ENCODE results near the gene ATP11A. TPM values are rescaled to one million over a fixed set of nuclear protein-coding genes. Genes with fewer than 3 reads are reported as not detected.

The ATP11A gene
- total and polyA plus RNA-seq, 2 donors (not counting 3 experiments of a cell fraction or from before 2014, with no cell fraction given), result 16.5 to 88.1 TPM

DNA sequence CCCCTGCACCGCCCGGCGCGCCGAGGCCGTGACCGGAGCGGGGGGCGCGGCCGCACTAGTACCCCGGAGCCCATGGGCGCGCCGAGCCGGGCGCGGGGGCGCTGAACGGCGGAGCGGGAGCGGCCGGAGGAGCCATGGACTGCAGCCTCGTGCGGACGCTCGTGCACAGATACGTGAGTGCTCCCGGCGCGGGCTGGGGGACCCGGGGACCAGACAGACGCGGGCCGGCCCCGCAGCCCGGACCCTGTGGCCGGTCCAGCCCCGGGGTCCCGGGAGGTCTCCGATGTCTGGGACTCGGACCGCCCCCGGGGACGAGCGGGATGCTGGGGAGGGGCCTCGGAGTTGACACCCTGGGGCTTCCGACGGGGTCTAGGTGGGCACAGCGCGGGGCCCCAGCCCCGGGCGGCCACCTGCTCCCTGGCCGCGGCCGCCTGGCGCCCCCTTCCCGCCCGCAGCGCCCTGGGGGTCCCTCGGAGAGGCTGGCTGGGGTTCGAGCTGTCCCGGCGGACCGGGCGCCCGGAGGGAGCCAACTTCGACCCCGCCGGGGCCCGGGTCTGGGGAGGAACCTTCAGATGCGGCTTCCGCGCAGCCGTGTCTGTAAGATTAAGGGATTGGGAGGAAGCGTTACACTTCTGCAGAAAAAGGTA, 568 bp downstream of the ATP11A start:
- BruUV-seq (replicated peaks), result no TSS peak
- Histone ChIP-seq H3K9me1 (replicated peaks; ENCODE audit: control insufficient read depth, extremely low read depth, insufficient read depth, low read length) (no peaks in the 10 kb centered on the region), H3K79me2 (ENCODE audit: control insufficient read depth, insufficient read depth, low read length) (peaks cover 41% of the 10 kb centered on the region), H3K4me1 (ENCODE audit: control insufficient read depth, extremely low read depth, insufficient read depth, low read length) (peaks cover 14% of the 10 kb centered on the region), H2AFZ (ENCODE audit: low read depth, low read length) (peak overlapping the region; percentile 69), H3K36me3 (ENCODE audit: control insufficient read depth in 2 of 2, extremely low read depth in 1 of 2, insufficient read depth in 2 of 2, low read length in 2 of 2) (no peaks in the 10 kb centered on the region), H3K27ac (ENCODE audit: insufficient read depth, low read depth, low read length) (peak overlapping the region; percentile 49), H3K9ac (replicated peaks; ENCODE audit: extremely low read depth, insufficient read depth, low read length) (peak overlapping the region; percentile 79), H3K27me3 (ENCODE audit: control insufficient read depth in 2 of 2, insufficient read depth in 2 of 2, low read length in 2 of 2) (no peaks in the 10 kb centered on the region), H3K4me3 (replicated peaks in 1 of 3; ENCODE audit: insufficient read depth in 1 of 3, low read depth in 1 of 3, low read length in 3 of 3) (peak overlapping the region; percentile 92 to 97 (median 96)), H3K4me2 (ENCODE audit: insufficient read depth, low read length) (peak overlapping the region; percentile 91), H3K9me3 (replicated peaks; ENCODE audit: control insufficient read depth, insufficient read depth, low read length) (no peaks in the 10 kb centered on the region), H4K20me1 (replicated peaks; ENCODE audit: control insufficient read depth, extremely low read depth, insufficient read depth, low read length) (no peaks in the 10 kb centered on the region)
- DNase-seq (ENCODE audit: low read depth, low spot score), result peak; percentile 24
- POLR2A ChIA-PET, result no interaction called here
- intact Hi-C loops (cut with micrococcal nuclease) (loop anchor here (1.0 to 5.0 kb wide), 4 partner anchors 32 to 184 kb away; no protein-coding TSS in a partner anchor), dilution Hi-C loops (cut with MboI; ENCODE audit: extremely low pct_ligation_motif_present, low sequenced_read_pairs) (no loop called here)
- TF ChIP-seq, protein P1, sequence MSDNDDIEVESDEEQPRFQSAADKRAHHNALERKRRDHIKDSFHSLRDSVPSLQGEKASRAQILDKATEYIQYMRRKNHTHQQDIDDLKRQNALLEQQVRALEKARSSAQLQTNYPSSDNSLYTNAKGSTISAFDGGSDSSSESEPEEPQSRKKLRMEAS (IDR thresholded peaks at IDR 0.05; ENCODE audit: insufficient read depth, insufficient read length), result no peak
- TF ChIP-seq MYC (IDR thresholded peaks at IDR 0.05; ENCODE audit: low read depth, low read length) (no peak), EZH2 (IDR thresholded peaks at IDR 0.05; ENCODE audit: borderline replicate concordance, low read depth, low read length, severe bottlenecking) (no peak), POLR2A (IDR thresholded peaks at IDR 0.05; ENCODE audit: low read depth, low read length) (peak; percentile 2), POLR2AphosphoS5 (IDR thresholded peaks at IDR 0.05; ENCODE audit: insufficient read depth, low read depth, low read length) (no peak), JUN (IDR thresholded peaks at IDR 0.05; ENCODE audit: borderline replicate concordance, insufficient read depth, insufficient read length, low read depth) (no peak)
- FAIRE-seq, result no peak
- CTCF ChIA-PET, result no interaction called here

DNA sequence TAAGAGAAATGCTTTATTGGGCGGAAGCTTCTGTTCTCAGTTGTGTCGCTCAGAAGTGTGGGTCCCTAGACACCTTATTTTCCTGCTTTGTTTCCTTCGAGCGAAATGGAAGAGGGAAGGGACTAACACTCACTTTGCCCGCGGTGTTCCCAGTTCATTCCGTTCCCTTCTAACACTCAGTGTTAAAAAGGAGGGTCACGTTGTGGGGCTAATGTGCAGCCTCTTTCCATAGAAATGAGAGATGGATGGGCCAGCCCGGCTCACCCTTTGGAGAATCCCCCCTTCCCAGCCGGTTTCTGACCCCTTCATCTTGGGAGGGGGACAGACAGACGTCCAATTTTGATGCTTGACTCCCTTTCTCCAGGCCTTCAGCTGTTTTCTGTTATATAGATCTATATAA, 2.3 kb downstream of the ATP11A start:
- Histone ChIP-seq H3K4me1 (ENCODE audit: control insufficient read depth, extremely low read depth, insufficient read depth, low read length) (peaks cover 14% of the 10 kb centered on the region), H3K36me3 (ENCODE audit: control insufficient read depth in 2 of 2, extremely low read depth in 1 of 2, insufficient read depth in 2 of 2, low read length in 2 of 2) (peaks cover 0 to 2% of the 10 kb centered on the region in 2 experiments), H3K79me2 (ENCODE audit: control insufficient read depth, insufficient read depth, low read length) (peaks cover 49% of the 10 kb centered on the region), H3K27me3 (ENCODE audit: control insufficient read depth in 2 of 2, insufficient read depth in 2 of 2, low read length in 2 of 2) (no peaks in the 10 kb centered on the region), H4K20me1 (replicated peaks; ENCODE audit: control insufficient read depth, extremely low read depth, insufficient read depth, low read length) (no peaks in the 10 kb centered on the region), H3K4me3 (replicated peaks in 1 of 3; ENCODE audit: insufficient read depth in 1 of 3, low read depth in 1 of 3, low read length in 3 of 3) (peak overlapping the region in 2 of 3 experiments; percentile 92 to 96), H2AFZ (ENCODE audit: low read depth, low read length) (no peak overlapping the region), H3K9ac (replicated peaks; ENCODE audit: extremely low read depth, insufficient read depth, low read length) (no peak overlapping the region), H3K4me2 (ENCODE audit: insufficient read depth, low read length) (peak overlapping the region; percentile 91), H3K27ac (ENCODE audit: insufficient read depth, low read depth, low read length) (no peak overlapping the region), H3K9me3 (replicated peaks; ENCODE audit: control insufficient read depth, insufficient read depth, low read length) (no peaks in the 10 kb centered on the region), H3K9me1 (replicated peaks; ENCODE audit: control insufficient read depth, extremely low read depth, insufficient read depth, low read length) (no peaks in the 10 kb centered on the region)
- intact Hi-C loops (cut with micrococcal nuclease), result loop anchor here (5.0 kb wide), 1 partner anchor 90 kb away; no protein-coding TSS in a partner anchor
- FAIRE-seq (no peak), DNase-seq (ENCODE audit: low read depth, low spot score) (no peak)
- dilution Hi-C loops (cut with MboI; ENCODE audit: extremely low pct_ligation_motif_present, low sequenced_read_pairs), result no loop called here
- ChIA-PET POLR2A (no interaction called here), CTCF (no interaction called here)
- no TSS peak for BruUV-seq (replicated peaks)
- no peak for TF ChIP-seq FOS (IDR thresholded peaks at IDR 0.05; ENCODE audit: borderline replicate concordance, insufficient read depth, low read length)
- no peak for TF ChIP-seq GATA2 (IDR thresholded peaks at IDR 0.05; ENCODE audit: insufficient read depth, insufficient read length, low read depth, low read length)
- TF ChIP-seq, protein P1 (IDR thresholded peaks at IDR 0.05; ENCODE audit: insufficient read depth, insufficient read length), result no peak
- TF ChIP-seq MYC (IDR thresholded peaks at IDR 0.05; ENCODE audit: low read depth, low read length), result no peak
- no peak for TF ChIP-seq JUN (IDR thresholded peaks at IDR 0.05; ENCODE audit: borderline replicate concordance, insufficient read depth, insufficient read length, low read depth)
- no peak for TF ChIP-seq EZH2 (IDR thresholded peaks at IDR 0.05; ENCODE audit: borderline replicate concordance, low read depth, low read length, severe bottlenecking)
- no peak for TF ChIP-seq POLR2A (IDR thresholded peaks at IDR 0.05; ENCODE audit: low read depth, low read length)
- TF ChIP-seq, protein P2, sequence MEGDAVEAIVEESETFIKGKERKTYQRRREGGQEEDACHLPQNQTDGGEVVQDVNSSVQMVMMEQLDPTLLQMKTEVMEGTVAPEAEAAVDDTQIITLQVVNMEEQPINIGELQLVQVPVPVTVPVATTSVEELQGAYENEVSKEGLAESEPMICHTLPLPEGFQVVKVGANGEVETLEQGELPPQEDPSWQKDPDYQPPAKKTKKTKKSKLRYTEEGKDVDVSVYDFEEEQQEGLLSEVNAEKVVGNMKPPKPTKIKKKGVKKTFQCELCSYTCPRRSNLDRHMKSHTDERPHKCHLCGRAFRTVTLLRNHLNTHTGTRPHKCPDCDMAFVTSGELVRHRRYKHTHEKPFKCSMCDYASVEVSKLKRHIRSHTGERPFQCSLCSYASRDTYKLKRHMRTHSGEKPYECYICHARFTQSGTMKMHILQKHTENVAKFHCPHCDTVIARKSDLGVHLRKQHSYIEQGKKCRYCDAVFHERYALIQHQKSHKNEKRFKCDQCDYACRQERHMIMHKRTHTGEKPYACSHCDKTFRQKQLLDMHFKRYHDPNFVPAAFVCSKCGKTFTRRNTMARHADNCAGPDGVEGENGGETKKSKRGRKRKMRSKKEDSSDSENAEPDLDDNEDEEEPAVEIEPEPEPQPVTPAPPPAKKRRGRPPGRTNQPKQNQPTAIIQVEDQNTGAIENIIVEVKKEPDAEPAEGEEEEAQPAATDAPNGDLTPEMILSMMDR (IDR thresholded peaks at IDR 0.05; ENCODE audit: extremely low read depth in 1 of 2, insufficient read depth in 1 of 2, low read depth in 1 of 2, low read length in 2 of 2), result no peak
- no peak for TF ChIP-seq POLR2AphosphoS5 (IDR thresholded peaks at IDR 0.05; ENCODE audit: insufficient read depth, low read depth, low read length)

Measured in endothelial cell of umbilical vein (primary cell).